ENCODE measurements around the gene TMEM14A.

The TMEM14A gene

DNA sequence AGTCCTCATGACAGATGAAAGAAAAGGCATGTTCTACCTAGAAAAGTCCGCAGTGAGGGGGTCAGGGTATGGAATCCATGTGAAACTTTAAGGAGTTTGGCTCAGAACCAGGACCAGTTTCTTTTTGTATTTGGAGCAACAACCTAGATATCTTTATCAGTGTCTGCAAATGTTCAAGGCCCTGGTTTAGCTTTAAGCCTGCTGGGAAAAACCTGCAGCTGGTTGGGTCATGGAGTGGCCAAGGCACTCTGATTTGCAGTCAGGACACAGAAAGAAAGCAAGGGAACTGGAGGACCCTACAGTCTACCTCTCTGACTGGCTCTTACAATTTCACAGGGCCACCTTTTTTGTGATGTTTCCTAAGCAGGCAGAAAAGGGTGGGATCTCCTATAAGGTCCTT, 58.7 kb downstream of the TMEM14A start:
- no peak for DNase-seq
- no peak overlapping the region for H3K27ac ChIP-seq
- no peaks in the 10 kb centered on the region for H3K36me3 ChIP-seq (replicated peaks)
- no peaks in the 10 kb centered on the region for H3K27me3 ChIP-seq (replicated peaks)
- H3K4me3 ChIP-seq (ENCODE audit: low read depth, low read length), result no peak overlapping the region
- in situ Hi-C loops (cut with HindIII; ENCODE audit: low pct_ligation_motif_present, low sequenced_read_pairs), result no loop called here
- TF ChIP-seq, protein P1, sequence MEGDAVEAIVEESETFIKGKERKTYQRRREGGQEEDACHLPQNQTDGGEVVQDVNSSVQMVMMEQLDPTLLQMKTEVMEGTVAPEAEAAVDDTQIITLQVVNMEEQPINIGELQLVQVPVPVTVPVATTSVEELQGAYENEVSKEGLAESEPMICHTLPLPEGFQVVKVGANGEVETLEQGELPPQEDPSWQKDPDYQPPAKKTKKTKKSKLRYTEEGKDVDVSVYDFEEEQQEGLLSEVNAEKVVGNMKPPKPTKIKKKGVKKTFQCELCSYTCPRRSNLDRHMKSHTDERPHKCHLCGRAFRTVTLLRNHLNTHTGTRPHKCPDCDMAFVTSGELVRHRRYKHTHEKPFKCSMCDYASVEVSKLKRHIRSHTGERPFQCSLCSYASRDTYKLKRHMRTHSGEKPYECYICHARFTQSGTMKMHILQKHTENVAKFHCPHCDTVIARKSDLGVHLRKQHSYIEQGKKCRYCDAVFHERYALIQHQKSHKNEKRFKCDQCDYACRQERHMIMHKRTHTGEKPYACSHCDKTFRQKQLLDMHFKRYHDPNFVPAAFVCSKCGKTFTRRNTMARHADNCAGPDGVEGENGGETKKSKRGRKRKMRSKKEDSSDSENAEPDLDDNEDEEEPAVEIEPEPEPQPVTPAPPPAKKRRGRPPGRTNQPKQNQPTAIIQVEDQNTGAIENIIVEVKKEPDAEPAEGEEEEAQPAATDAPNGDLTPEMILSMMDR (IDR thresholded peaks at IDR 0.05; ENCODE audit: low read depth, low read length, missing control alignments), result no peak

DNA sequence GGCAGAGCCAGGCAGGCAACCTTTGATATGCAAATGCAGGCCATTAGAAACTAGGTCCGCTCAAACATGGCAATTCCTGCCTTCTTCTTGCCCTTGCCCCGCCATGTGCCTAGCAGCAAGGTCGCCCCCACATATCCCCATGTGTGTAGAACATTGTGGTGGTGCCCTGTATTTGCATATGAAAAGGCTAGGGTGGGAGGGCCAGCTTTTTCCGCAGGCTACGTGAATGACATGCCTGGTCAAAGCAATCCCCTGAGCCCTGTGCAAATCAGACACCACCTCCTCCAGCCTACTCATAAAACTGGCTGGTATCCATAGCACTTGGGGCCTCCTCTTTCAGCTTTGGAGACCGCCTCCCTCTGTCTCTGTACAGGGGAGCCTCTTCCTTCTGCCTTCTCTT, 60.8 kb downstream of the TMEM14A start:
- in situ Hi-C loops (cut with HindIII; ENCODE audit: low pct_ligation_motif_present, low sequenced_read_pairs), result no loop called here
- TF ChIP-seq, protein P1 (IDR thresholded peaks at IDR 0.05; ENCODE audit: low read depth, low read length, missing control alignments), result no peak
- no peak for DNase-seq

DNA sequence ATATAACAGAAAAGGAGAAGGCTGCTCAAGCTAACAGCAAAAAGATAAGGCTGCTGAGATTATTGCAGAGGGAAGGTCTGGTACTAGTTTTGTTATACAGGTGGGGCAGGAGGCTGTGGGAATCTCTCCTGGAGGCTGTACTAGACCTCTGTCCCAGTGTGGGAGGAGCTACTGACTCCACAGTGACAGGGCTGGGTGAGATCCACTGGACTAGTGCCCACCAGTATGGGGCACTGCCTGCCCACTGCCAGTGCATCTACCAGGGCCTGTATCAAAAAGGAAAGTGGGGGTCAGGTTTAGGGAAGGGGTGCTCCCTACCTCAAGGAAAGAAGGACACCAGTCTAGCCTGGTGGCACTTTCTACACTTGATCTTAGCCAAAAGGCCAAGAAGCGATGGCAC, 62.3 kb downstream of the TMEM14A start:
- in situ Hi-C loops (cut with HindIII; ENCODE audit: low pct_ligation_motif_present, low sequenced_read_pairs), result no loop called here

More for the DNA sequence above, 60.8 kb downstream of the TMEM14A start:
- H3K27ac ChIP-seq, result no peak overlapping the region
- no peaks in the 10 kb centered on the region for H3K27me3 ChIP-seq (replicated peaks)
- no peaks in the 10 kb centered on the region for H3K36me3 ChIP-seq (replicated peaks)
- no peak overlapping the region for H3K4me3 ChIP-seq (ENCODE audit: low read depth, low read length)

DNA sequence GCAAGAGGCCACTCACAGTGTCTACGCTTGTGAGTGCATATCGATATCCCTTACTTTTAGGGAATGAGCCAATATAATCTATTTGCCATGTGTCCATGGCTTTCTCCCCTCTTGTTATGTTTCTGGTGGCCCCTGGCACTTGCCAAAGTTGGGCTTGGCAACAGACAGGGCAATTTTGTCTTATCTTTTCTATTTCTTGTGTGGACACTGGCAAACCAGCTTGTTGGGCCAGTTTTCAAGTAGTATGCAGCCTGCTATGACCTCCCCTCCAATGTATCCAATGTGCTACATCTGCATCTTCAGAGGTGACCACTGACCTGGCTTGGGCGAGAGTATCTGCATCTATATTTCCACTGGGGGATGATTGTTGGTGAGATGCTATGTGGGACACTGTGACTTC, 63.2 kb downstream of the TMEM14A start:
- TF ChIP-seq, protein P1 (IDR thresholded peaks at IDR 0.05; ENCODE audit: low read depth, low read length, missing control alignments), result no peak
- no peak for DNase-seq
- H3K27me3 ChIP-seq (replicated peaks), result no peaks in the 10 kb centered on the region
- H3K27ac ChIP-seq, result no peak overlapping the region
- in situ Hi-C loops (cut with HindIII; ENCODE audit: low pct_ligation_motif_present, low sequenced_read_pairs), result no loop called here
- no peak overlapping the region for H3K4me3 ChIP-seq (ENCODE audit: low read depth, low read length)
- H3K36me3 ChIP-seq (replicated peaks), result no peaks in the 10 kb centered on the region

More for the DNA sequence above, 62.3 kb downstream of the TMEM14A start:
- no peak overlapping the region for H3K27ac ChIP-seq
- TF ChIP-seq, protein P1 (IDR thresholded peaks at IDR 0.05; ENCODE audit: low read depth, low read length, missing control alignments), result no peak
- no peak overlapping the region for H3K4me3 ChIP-seq (ENCODE audit: low read depth, low read length)
- no peak for DNase-seq
- no peaks in the 10 kb centered on the region for H3K36me3 ChIP-seq (replicated peaks)
- H3K27me3 ChIP-seq (replicated peaks), result no peaks in the 10 kb centered on the region

DNA sequence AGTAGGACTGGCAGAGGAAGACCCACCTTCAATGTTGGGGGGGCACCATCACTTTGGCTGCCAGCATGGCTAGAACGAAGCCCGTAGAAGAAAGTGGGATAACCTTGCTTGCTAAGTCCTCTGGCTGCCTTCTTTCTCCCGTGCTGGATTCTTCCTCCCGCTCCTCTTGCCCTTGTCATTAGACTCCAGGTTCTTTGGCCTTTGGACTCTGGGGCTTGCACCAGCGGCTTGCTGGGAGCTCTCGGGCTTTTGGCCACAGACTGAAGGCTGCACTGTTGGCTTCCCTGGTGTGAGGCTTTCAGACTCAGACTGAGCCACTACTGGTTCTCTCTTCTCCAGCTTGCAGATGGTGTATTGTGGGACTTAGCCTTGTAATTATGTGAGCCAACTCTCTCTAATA, 64.2 kb downstream of the TMEM14A start:
- Histone ChIP-seq H3K36me3 (replicated peaks) (no peaks in the 10 kb centered on the region), H3K27ac (no peak overlapping the region), H3K27me3 (replicated peaks) (no peaks in the 10 kb centered on the region), H3K4me3 (ENCODE audit: low read depth, low read length) (no peak overlapping the region)
- TF ChIP-seq, protein P1 (IDR thresholded peaks at IDR 0.05; ENCODE audit: low read depth, low read length, missing control alignments), result no peak
- in situ Hi-C loops (cut with HindIII; ENCODE audit: low pct_ligation_motif_present, low sequenced_read_pairs), result no loop called here
- DNase-seq, result no peak

DNA sequence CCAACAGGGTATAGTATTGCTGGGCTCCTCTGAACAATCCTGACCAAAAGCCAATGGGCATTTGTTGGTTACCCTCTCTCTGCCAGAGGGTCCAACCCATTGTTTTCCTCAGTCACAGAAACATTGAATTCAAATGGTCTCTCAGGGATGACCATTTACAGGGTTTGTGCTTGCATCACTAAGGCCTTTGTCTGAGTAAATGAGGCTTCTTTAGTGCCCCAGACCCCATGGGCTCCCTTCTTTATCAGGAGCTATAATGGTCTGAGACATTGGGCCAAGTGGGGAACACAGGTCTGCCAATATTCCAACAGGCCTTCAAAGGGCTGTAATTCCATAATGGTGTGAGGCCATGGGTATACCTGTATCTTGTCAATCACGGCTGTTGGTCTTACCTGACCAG, 65.2 kb downstream of the TMEM14A start:
- Histone ChIP-seq H3K36me3 (replicated peaks) (no peaks in the 10 kb centered on the region), H3K27ac (no peak overlapping the region), H3K4me3 (ENCODE audit: low read depth, low read length) (no peak overlapping the region), H3K27me3 (replicated peaks) (no peaks in the 10 kb centered on the region)
- DNase-seq, result no peak
- TF ChIP-seq, protein P1 (IDR thresholded peaks at IDR 0.05; ENCODE audit: low read depth, low read length, missing control alignments), result no peak
- in situ Hi-C loops (cut with HindIII; ENCODE audit: low pct_ligation_motif_present, low sequenced_read_pairs), result no loop called here
